ENCODE results near the gene TMSB10. TPM values are rescaled to one million over a fixed set of nuclear protein-coding genes. Genes with fewer than 3 reads are reported as not detected.

The TMSB10 gene
- polyA plus RNA-seq (1,787 to 7,245 TPM (median 3,595 TPM) in 3 replicates), polyA minus RNA-seq (679 to 919 TPM (median 685 TPM) in 3 replicates)
- 8,538 TPM for polyA plus RNA-seq (2011; ENCODE audit: low read depth)
- 6,963 and 8,951 TPM in 2 replicates for polyA plus RNA-seq (2011; cell fraction: cytosol; rRNA removed)
- 1,538 and 1,768 TPM in 2 replicates for polyA plus RNA-seq (2011; cell fraction: nucleus; rRNA removed)
- polyA plus RNA-seq (2012; ENCODE audit: low replicate concordance) = 4,557 and 7,467 TPM in 2 replicates
- 925 TPM for polyA minus RNA-seq (2011; cell fraction: cytosol; rRNA and poly(A)+ RNA removed)
- 83.9 and 127 TPM in 2 replicates for polyA minus RNA-seq (2011; cell fraction: nucleus; rRNA and poly(A)+ RNA removed)

GRCh38 chr2:84905181-84906107, at the start of gene TMSB10:
TMSB10 (plus strand) TSS chr2:84905656.
- H4K20me1 ChIP-seq (ENCODE audit: control insufficient read depth, extremely low read depth, insufficient read depth, low read length) = no peaks in the 10 kb centered on the region

GRCh38 chr2:84855731-84856130, 49.7 kb upstream of the TMSB10 start:
- Histone ChIP-seq H4K20me1 (ENCODE audit: control insufficient read depth, extremely low read depth, insufficient read depth, low read length) (no peaks in the 10 kb centered on the region), H3K4me2 (ENCODE audit: control insufficient read depth, extremely low read depth, insufficient read depth, low read depth, low read length) (no peak overlapping the region), H3K9me3 (ENCODE audit: control insufficient read depth, low read depth, low read length) (no peaks in the 10 kb centered on the region), H3K4me3 (ENCODE audit: control insufficient read depth in 2 of 3, extremely low read depth in 1 of 3, insufficient read depth in 2 of 3, low read depth in 1 of 3, low read length in 3 of 3) (no peak overlapping the region), H3K27me3 (ENCODE audit: control insufficient read depth, extremely low read depth, insufficient read depth, low read length) (peaks cover 6% of the 10 kb centered on the region), H3K4me1 (ENCODE audit: control insufficient read depth, extremely low read depth, insufficient read depth, low read length) (no peaks in the 10 kb centered on the region), H3K27ac (ENCODE audit: control insufficient read depth, insufficient read depth, low read length) (no peak overlapping the region), H3K79me2 (ENCODE audit: control insufficient read depth, insufficient read depth, low read length) (no peaks in the 10 kb centered on the region), H3K9ac (ENCODE audit: control insufficient read depth, extremely low read depth, insufficient read depth, low read length) (no peak overlapping the region), H3K36me3 (ENCODE audit: control insufficient read depth in 2 of 2, extremely low read depth in 1 of 2, insufficient read depth in 2 of 2, low read length in 2 of 2) (no peaks in the 10 kb centered on the region), H3K9me1 (ENCODE audit: control insufficient read depth, extremely low read depth, insufficient read depth, low read length) (no peaks in the 10 kb centered on the region), H2AFZ (ENCODE audit: control insufficient read depth, low read length) (no peak overlapping the region)
- dilution Hi-C loops (cut with MboI; ENCODE audit: extremely low pct_ligation_motif_present, low sequenced_read_pairs) = no loop called here
- TF ChIP-seq CTCF (optimal IDR thresholded peaks at IDR 0.05 in 1 of 3, IDR thresholded peaks at IDR 0.05 in 1 of 3, conservative IDR thresholded peaks at IDR 0.05 in 1 of 3; ENCODE audit: extremely low read depth in 1 of 3, insufficient read depth in 2 of 3, low read length in 3 of 3) (no peak), EZH2 (IDR thresholded peaks at IDR 0.05; ENCODE audit: low read length) (no peak)
- no peak for DNase-seq (ENCODE audit: low read depth, low spot score)
- no peak for FAIRE-seq

More at GRCh38 chr2:84905181-84906107, at the start of gene TMSB10:
- Histone ChIP-seq H3K4me2 (ENCODE audit: control insufficient read depth, extremely low read depth, insufficient read depth, low read depth, low read length) (peak within 1 kb of the TSS; percentile 83), H3K4me3 (ENCODE audit: control insufficient read depth in 2 of 3, extremely low read depth in 1 of 3, insufficient read depth in 2 of 3, low read depth in 1 of 3, low read length in 3 of 3) (peak within 1 kb of the TSS; percentile 80 to 93 (median 89)), H2AFZ (ENCODE audit: control insufficient read depth, low read length) (peak within 1 kb of the TSS; percentile 79), H3K9ac (ENCODE audit: control insufficient read depth, extremely low read depth, insufficient read depth, low read length) (peak within 1 kb of the TSS; percentile 95), H3K36me3 (ENCODE audit: control insufficient read depth in 2 of 2, extremely low read depth in 1 of 2, insufficient read depth in 2 of 2, low read length in 2 of 2) (peaks cover 7 to 9% of the 10 kb centered on the region in 2 experiments), H3K9me1 (ENCODE audit: control insufficient read depth, extremely low read depth, insufficient read depth, low read length) (no peaks in the 10 kb centered on the region), H3K79me2 (ENCODE audit: control insufficient read depth, insufficient read depth, low read length) (peaks cover 12% of the 10 kb centered on the region), H3K27ac (ENCODE audit: control insufficient read depth, insufficient read depth, low read length) (peak within 1 kb of the TSS; percentile 91), H3K9me3 (ENCODE audit: control insufficient read depth, low read depth, low read length) (no peaks in the 10 kb centered on the region), H3K27me3 (ENCODE audit: control insufficient read depth, extremely low read depth, insufficient read depth, low read length) (no peaks in the 10 kb centered on the region), H3K4me1 (ENCODE audit: control insufficient read depth, extremely low read depth, insufficient read depth, low read length) (peaks cover 5% of the 10 kb centered on the region)
- dilution Hi-C loops (cut with MboI; ENCODE audit: extremely low pct_ligation_motif_present, low sequenced_read_pairs) = no loop called here
- DNase-seq (ENCODE audit: low read depth, low spot score) = no peak
- FAIRE-seq = no peak
- TF ChIP-seq CTCF (optimal IDR thresholded peaks at IDR 0.05 in 1 of 3, IDR thresholded peaks at IDR 0.05 in 1 of 3, conservative IDR thresholded peaks at IDR 0.05 in 1 of 3; ENCODE audit: extremely low read depth in 1 of 3, insufficient read depth in 2 of 3, low read length in 3 of 3) (no peak), EZH2 (IDR thresholded peaks at IDR 0.05; ENCODE audit: low read length) (no peak)

All from keratinocyte (primary cell).